ENCODE measurements around the gene NBEAL1.
"Not testable (repeated sequence)": the region's sequence is repeated elsewhere in the genome, so short reads cannot be mapped to it uniquely, and the experiment has no call there.

- not testable (repeated sequence) for TF ChIP-seq CTCF (IDR thresholded peaks at IDR 0.05 in 8 of 11, conservative IDR thresholded peaks at IDR 0.05 in 3 of 11); POLR2AphosphoS5 (IDR thresholded peaks at IDR 0.05); POLR2A (IDR thresholded peaks at IDR 0.05)
Observed at GRCh38 chr2:203190547-203190946, 175.9 kb downstream of the NBEAL1 start.

Data from spleen (tissue), 7 donors.